Vagina (tissue), 2 donors: ENCODE measurements around the gene TAAR2.
"Not testable (repeated sequence)": the region's sequence is repeated elsewhere in the genome, so short reads cannot be mapped to it uniquely, and the experiment has no call there.

Experiments
- CTCF ChIP-seq, 3 experiments: fragments of 450-650 bp in 2 of 3; fragments of 200-600 bp in 1 of 3; sonication (generic) in 1 of 3; IDR thresholded peaks; one replicate each; pipeline ENCODE4 v1.5.1; 2017 to 2019; ENCODE audit warnings: antibody characterized with exemption in 3 of 3, mild to moderate bottlenecking in 2 of 3, moderate library complexity in 2 of 3
- POLR2A ChIP-seq, 2 donors: fragments of 450-650 bp; IDR thresholded peaks; one replicate each; pipeline ENCODE4 v1.6.1; 2017; ENCODE audit warnings: antibody characterized with exemption in 2 of 2, mild to moderate bottlenecking in 2 of 2, moderate library complexity in 2 of 2
- POLR2AphosphoS5 ChIP-seq, 2 donors: sonication (generic); formaldehyde crosslinking; IDR thresholded peaks; one replicate each; pipeline ENCODE4 v1.9.0; 2017; ENCODE audit warnings: antibody characterized with exemption in 2 of 2, mild to moderate bottlenecking in 2 of 2, low read depth in 1 of 2; ENCODE audit not compliant: insufficient read depth in 1 of 2

- not testable (repeated sequence) for TF ChIP-seq POLR2AphosphoS5 (IDR thresholded peaks at IDR 0.05; ENCODE audit: insufficient read depth in 1 of 2, low read depth in 1 of 2); POLR2A (IDR thresholded peaks at IDR 0.05); CTCF (IDR thresholded peaks at IDR 0.05)
Observed at GRCh38 chr6:132635288-132635687, 11.2 kb upstream of the TAAR2 start.
